OCI-LY7 (cell line): ENCODE measurements around the gene SDK2. TPM values are rescaled to one million over a fixed set of nuclear protein-coding genes. Genes with fewer than 3 reads are reported as not detected.

Experiments
- BruUV-seq: library from RNA; stranded (reverse); fragments of 400-500 nt; replicated peaks from 2 replicates; lab custom pipeline; 2021; lab: Mats Ljungman, UMichigan
- CTCF ChIA-PET: fragments of 300-600 bp; sonication (Branson Sonifier 250); formaldehyde crosslinking; loops from one replicate; lab custom pipeline; 2022; ENCODE audit warnings: antibody characterized with exemption; ENCODE audit not compliant: unreplicated experiment; lab: Charles Lee
- POLR2A ChIA-PET: fragments of 300-600 bp; sonication (Branson Sonifier 250); formaldehyde crosslinking; loops from one replicate; lab custom pipeline; 2022; ENCODE audit warnings: antibody characterized with exemption; lab: Charles Lee
- DNase-seq: peaks from one replicate; pipeline ENCODE4 v3.0.0-alpha.2; 2015; ENCODE audit warnings: low spot score
- H2AFZ ChIP-seq: fragments of 200-600 bp; sonication (generic), shearing (Covaris generic); 2 replicates; pipeline ENCODE4 v1.6.1; 2014; ENCODE audit warnings: mild to moderate bottlenecking, antibody characterized with exemption, low read length, moderate library complexity
- H3K27ac ChIP-seq: fragments of 200-600 bp; sonication (generic); 2 replicates; pipeline ENCODE4 v1.5.1; 2014; ENCODE audit warnings: mixed run types, low read depth, mild to moderate bottlenecking, moderate library complexity, low read length, inconsistent platforms; ENCODE audit not compliant: poor library complexity, severe bottlenecking
- H3K36me3 ChIP-seq: fragments of 200-600 bp; sonication (generic); 2 replicates; pipeline ENCODE4 v1.6.1; 2014; ENCODE audit warnings: mild to moderate bottlenecking, antibody characterized with exemption, low read length, moderate library complexity, mixed read lengths; ENCODE audit not compliant: insufficient read depth
- H3K4me1 ChIP-seq: fragments of 200-600 bp; sonication (generic); 2 replicates; pipeline ENCODE4 v1.5.1; 2014; ENCODE audit warnings: mild to moderate bottlenecking, low read length; ENCODE audit not compliant: insufficient read depth, poor library complexity, severe bottlenecking
- H3K4me2 ChIP-seq: fragments of 200-600 bp; sonication (generic); 2 replicates; pipeline ENCODE4 v1.6.1; 2014; ENCODE audit warnings: mild to moderate bottlenecking, low read length
- H3K4me3 ChIP-seq: fragments of 200-600 bp; sonication (generic); 2 replicates; pipeline ENCODE4 v1.5.1; 2014; ENCODE audit warnings: mild to moderate bottlenecking, low read depth, low read length; ENCODE audit not compliant: poor library complexity, severe bottlenecking
- H3K79me2 ChIP-seq: fragments of 200-600 bp; sonication (generic); 2 replicates; pipeline ENCODE4 v1.6.1; 2016; ENCODE audit warnings: low read depth, mild to moderate bottlenecking, low read length, moderate library complexity, mixed read lengths; ENCODE audit not compliant: insufficient read depth
- H3K9me2 ChIP-seq: fragments of 200-600 bp; sonication (generic); 2 replicates; pipeline ENCODE4 v1.6.1; 2016; ENCODE audit warnings: mild to moderate bottlenecking, low read length, mixed read lengths; ENCODE audit not compliant: insufficient read depth
- H3K9me3 ChIP-seq: fragments of 200-600 bp; sonication (generic); 2 replicates; pipeline ENCODE4 v1.6.1; 2014; ENCODE audit warnings: mild to moderate bottlenecking, mixed run types, low read length, mixed read lengths
- H4K20me1 ChIP-seq: fragments of 200-600 bp; sonication (generic); 2 replicates; pipeline ENCODE4 v1.6.1; 2014; ENCODE audit warnings: mild to moderate bottlenecking, antibody characterized with exemption, low read length, moderate library complexity, mixed read lengths; ENCODE audit not compliant: insufficient read depth
- CTCF ChIP-seq: fragments of 200-600 bp; sonication (generic); conservative IDR thresholded peaks from 2 replicates; pipeline ENCODE4 v1.5.1; 2014; ENCODE audit warnings: mild to moderate bottlenecking, antibody characterized with exemption, low read length, moderate library complexity, mixed read lengths
- EZH2phosphoT487 ChIP-seq: fragments of 200-600 bp; sonication (generic); IDR thresholded peaks from 2 replicates; pipeline ENCODE4 v1.6.1; 2018; ENCODE audit warnings: low read depth, borderline replicate concordance, mild to moderate bottlenecking, mixed run types, antibody characterized with exemption, low read length, moderate library complexity, mixed read lengths
- intact Hi-C: fragments of 100-400 bp; cut with micrococcal nuclease; formaldehyde crosslinking; loops from one replicate; pipeline ENCODE4 v1.10.0; 2022; ENCODE audit not compliant: unreplicated experiment
- total RNA-seq, 2 experiments: library from RNA; depleted of rRNA in 1 of 2; stranded (reverse); fragments of >200 nt in 1 of 2; shearing (Covaris generic) in 1 of 2; gene quantifications; 2 replicates each; pipeline ENCODE4 v1.2.3, GENCODE V29; 2014 to 2022

Gene SDK2
- total RNA-seq, 2 experiments from 2014 or later, result 0.32 to 1.8 TPM

GRCh38 chr17:73342050-73342522 lies 302.2 kb downstream of the SDK2 start:
- no peaks in the 10 kb centered on the region for H3K4me1 ChIP-seq
- H3K36me3 ChIP-seq, result no peaks in the 10 kb centered on the region
- no peak overlapping the region for H3K4me2 ChIP-seq
- intact Hi-C loops, result no loop called here
- ChIA-PET CTCF (no interaction called here), POLR2A (interaction anchor here (1.0 kb wide), 1 partner anchor 1160 kb away, joined by 5 read pairs; no protein-coding TSS in a partner anchor)
- no peaks in the 10 kb centered on the region for H3K9me3 ChIP-seq
- TF ChIP-seq CTCF (no peak), EZH2phosphoT487 (no peak)
- no peak for DNase-seq
- no TSS peak for BruUV-seq
- no peaks in the 10 kb centered on the region for H3K9me2 ChIP-seq
- no peak overlapping the region for H3K4me3 ChIP-seq
- no peaks in the 10 kb centered on the region for H4K20me1 ChIP-seq
- H3K79me2 ChIP-seq, result no peaks in the 10 kb centered on the region
- no peak overlapping the region for H2AFZ ChIP-seq
- H3K27ac ChIP-seq, result no peak overlapping the region

GRCh38 chr17:73341350-73342049 lies 302.7 kb downstream of the SDK2 start:
- intact Hi-C loops, result no loop called here
- ChIA-PET CTCF (no interaction called here), POLR2A (interaction anchor here (0.6 to 1.0 kb wide), 6 partner anchors 13 to 1161 kb away, joined by 3 to 5 read pairs (median 4); no protein-coding TSS in a partner anchor)
- H3K36me3 ChIP-seq, result no peaks in the 10 kb centered on the region
- H3K4me3 ChIP-seq, result no peak overlapping the region
- DNase-seq, result no peak
- H3K9me3 ChIP-seq, result no peaks in the 10 kb centered on the region
- TF ChIP-seq EZH2phosphoT487, result no peak
- no peak for TF ChIP-seq CTCF
- H2AFZ ChIP-seq, result no peak overlapping the region
- no peak overlapping the region for H3K27ac ChIP-seq
- H4K20me1 ChIP-seq, result no peaks in the 10 kb centered on the region
- H3K9me2 ChIP-seq, result no peaks in the 10 kb centered on the region
- no peak overlapping the region for H3K4me2 ChIP-seq
- H3K4me1 ChIP-seq, result no peaks in the 10 kb centered on the region
- BruUV-seq, result no TSS peak
- H3K79me2 ChIP-seq, result no peaks in the 10 kb centered on the region

GRCh38 chr17:73340093-73340596 lies 304.1 kb downstream of the SDK2 start:
- Histone ChIP-seq H3K9me2 (no peaks in the 10 kb centered on the region), H3K9me3 (no peaks in the 10 kb centered on the region), H3K4me3 (no peak overlapping the region), H3K79me2 (no peaks in the 10 kb centered on the region), H2AFZ (no peak overlapping the region), H3K27ac (no peak overlapping the region), H3K4me1 (no peaks in the 10 kb centered on the region), H3K36me3 (no peaks in the 10 kb centered on the region), H4K20me1 (no peaks in the 10 kb centered on the region), H3K4me2 (no peak overlapping the region)
- no peak for DNase-seq
- CTCF ChIA-PET, result no interaction called here
- intact Hi-C loops, result no loop called here
- no peak for TF ChIP-seq EZH2phosphoT487
- no peak for TF ChIP-seq CTCF
- no TSS peak for BruUV-seq
- POLR2A ChIA-PET, result interaction anchor here (0.6 kb wide), 1 partner anchor 783 kb away, joined by 3 read pairs; no protein-coding TSS in a partner anchor
